ENCODE measurements around the gene PTPRR.

DNA sequence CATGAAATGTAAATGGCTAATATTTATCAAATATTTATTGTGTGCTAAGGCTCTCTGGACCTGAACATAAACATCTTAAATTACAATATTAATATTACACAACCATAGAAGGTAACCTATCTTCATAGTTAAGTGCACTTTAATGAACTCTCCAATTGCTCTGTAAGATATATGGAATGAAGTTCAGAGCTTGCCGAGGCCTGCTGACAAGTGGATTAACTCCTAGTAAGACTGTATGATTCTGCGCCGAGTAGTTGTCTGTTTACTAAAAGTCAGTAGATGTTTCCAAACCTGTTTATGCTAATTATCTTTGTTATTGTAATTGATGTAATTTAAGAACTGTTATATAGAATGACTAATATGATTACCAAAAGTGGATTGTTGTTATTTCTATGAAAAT is 77.2 kb downstream of the PTPRR start:
- TF ChIP-seq, protein P1, sequence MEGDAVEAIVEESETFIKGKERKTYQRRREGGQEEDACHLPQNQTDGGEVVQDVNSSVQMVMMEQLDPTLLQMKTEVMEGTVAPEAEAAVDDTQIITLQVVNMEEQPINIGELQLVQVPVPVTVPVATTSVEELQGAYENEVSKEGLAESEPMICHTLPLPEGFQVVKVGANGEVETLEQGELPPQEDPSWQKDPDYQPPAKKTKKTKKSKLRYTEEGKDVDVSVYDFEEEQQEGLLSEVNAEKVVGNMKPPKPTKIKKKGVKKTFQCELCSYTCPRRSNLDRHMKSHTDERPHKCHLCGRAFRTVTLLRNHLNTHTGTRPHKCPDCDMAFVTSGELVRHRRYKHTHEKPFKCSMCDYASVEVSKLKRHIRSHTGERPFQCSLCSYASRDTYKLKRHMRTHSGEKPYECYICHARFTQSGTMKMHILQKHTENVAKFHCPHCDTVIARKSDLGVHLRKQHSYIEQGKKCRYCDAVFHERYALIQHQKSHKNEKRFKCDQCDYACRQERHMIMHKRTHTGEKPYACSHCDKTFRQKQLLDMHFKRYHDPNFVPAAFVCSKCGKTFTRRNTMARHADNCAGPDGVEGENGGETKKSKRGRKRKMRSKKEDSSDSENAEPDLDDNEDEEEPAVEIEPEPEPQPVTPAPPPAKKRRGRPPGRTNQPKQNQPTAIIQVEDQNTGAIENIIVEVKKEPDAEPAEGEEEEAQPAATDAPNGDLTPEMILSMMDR (conservative IDR thresholded peaks at IDR 0.05; ENCODE audit: low read length) = no peak
- TF ChIP-seq EZH2phosphoT487 (IDR thresholded peaks at IDR 0.05; ENCODE audit: borderline replicate concordance) = no peak

Measured in Loucy (cell line).